AG09309 (cell line): ENCODE data around the gene PARD3B.

Source experiments
- DNase-seq: peaks from one replicate; pipeline ENCODE4 v3.0.0-alpha.2; 2010; ENCODE audit warnings: low read depth
- H3K4me3 ChIP-seq: 2 replicates; pipeline ENCODE4 v1.5.1; 2011; ENCODE audit warnings: mild to moderate bottlenecking, low read depth, low read length, moderate library complexity; ENCODE audit not compliant: control insufficient read depth
- TF ChIP-seq, protein P1 (sequence below): IDR thresholded peaks from 2 replicates; pipeline ENCODE4 v1.5.1; 2011; ENCODE audit warnings: mild to moderate bottlenecking, low read depth, low read length, inconsistent platforms; ENCODE audit not compliant: insufficient read depth, control insufficient read depth; ENCODE audit errors: missing control alignments

Gene PARD3B

GRCh38 chr2:205190528-205190927 is 645.3 kb downstream of the PARD3B start:
- TF ChIP-seq, protein P1, sequence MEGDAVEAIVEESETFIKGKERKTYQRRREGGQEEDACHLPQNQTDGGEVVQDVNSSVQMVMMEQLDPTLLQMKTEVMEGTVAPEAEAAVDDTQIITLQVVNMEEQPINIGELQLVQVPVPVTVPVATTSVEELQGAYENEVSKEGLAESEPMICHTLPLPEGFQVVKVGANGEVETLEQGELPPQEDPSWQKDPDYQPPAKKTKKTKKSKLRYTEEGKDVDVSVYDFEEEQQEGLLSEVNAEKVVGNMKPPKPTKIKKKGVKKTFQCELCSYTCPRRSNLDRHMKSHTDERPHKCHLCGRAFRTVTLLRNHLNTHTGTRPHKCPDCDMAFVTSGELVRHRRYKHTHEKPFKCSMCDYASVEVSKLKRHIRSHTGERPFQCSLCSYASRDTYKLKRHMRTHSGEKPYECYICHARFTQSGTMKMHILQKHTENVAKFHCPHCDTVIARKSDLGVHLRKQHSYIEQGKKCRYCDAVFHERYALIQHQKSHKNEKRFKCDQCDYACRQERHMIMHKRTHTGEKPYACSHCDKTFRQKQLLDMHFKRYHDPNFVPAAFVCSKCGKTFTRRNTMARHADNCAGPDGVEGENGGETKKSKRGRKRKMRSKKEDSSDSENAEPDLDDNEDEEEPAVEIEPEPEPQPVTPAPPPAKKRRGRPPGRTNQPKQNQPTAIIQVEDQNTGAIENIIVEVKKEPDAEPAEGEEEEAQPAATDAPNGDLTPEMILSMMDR, result no peak
- no peak for DNase-seq
- H3K4me3 ChIP-seq, result no peak overlapping the region

- DNase-seq, result no peak
- H3K4me3 ChIP-seq, result no peak overlapping the region
- TF ChIP-seq, protein P1, result no peak
Measured at GRCh38 chr2:205193125-205193835, 648.0 kb downstream of the PARD3B start.

DNA sequence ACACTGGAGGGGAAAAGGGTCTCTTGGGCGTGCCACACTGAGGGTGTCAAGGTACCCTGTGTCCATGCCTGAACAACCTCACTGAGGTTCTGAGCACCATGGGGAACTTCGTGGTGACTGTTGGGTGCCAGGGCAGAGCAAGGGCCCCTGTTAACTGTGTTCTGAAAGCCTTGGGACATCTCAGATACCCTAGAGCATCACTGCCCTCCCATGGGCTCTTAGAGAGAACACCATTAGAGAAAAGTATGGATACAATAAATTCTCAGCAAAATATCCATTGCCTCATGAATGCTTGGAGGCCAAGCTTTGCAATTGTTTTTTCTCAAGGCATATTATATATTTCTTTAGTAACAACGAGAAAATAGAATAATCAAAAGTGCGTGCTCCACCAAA is 648.6 kb downstream of the PARD3B start:
- no peak for DNase-seq
- TF ChIP-seq, protein P1, result no peak

DNA sequence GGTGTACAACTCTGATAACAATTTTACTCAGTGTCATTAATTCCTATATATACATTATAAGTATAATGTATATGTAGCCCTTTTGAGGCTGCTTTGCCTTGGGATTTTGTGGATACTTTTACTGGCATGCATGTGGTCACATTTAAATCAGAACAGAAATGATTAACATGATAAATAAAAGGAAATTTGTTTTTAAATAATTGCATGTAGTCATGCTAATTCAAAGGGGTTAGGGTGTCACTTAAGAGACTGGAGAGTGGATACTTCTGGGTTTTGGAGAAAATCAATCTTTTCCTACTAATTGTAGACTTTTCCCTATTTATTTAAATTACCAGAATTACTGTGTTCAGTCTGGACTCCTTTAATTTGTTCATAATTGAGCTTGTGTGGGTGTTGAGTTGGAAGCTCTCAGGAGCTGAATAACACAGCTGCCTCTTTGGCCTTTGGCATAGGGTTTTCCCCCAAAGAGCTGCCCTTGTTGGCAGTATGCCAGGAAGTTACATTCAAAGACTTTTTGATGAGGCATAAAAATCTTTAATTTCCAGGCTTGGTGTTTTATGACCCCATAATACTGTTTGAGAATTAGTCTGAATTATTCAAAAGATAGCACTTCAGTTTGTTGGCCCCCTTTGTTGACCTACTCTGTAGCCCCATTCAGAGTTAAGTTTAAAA is 652.3 kb downstream of the PARD3B start:
- H3K4me3 ChIP-seq, result no peak overlapping the region
- DNase-seq, result no peak
- TF ChIP-seq, protein P1, result no peak

More for the DNA sequence above, 648.6 kb downstream of the PARD3B start:
- no peak overlapping the region for H3K4me3 ChIP-seq

DNA sequence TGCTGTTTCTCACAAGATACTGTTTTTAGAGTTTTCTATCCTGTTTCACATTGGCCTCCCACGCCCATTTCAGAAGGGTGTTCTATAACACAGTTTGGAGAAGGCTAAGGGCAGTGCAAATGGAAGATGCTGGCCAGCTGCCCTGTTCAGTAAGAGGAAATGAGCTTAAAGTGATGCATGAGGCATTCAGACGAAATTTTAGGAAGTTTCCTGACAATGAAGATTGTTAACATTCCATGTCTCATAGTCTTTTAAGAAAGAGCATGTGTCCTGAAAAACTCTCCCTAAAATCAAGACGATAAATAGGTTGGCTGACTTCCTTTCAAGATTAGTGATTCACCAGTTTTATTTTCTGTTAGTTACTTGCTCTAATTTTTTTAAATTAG is 652.9 kb downstream of the PARD3B start:
- no peak overlapping the region for H3K4me3 ChIP-seq
- TF ChIP-seq, protein P1, result no peak
- peak; percentile 63 for DNase-seq

- H3K4me3 ChIP-seq, result no peak overlapping the region
- TF ChIP-seq, protein P1, result no peak
- no peak for DNase-seq
Measured at GRCh38 chr2:205199165-205199850, 654.0 kb downstream of the PARD3B start.
